GM12864 (cell line): Measurements from ENCODE around the gene CMTR1.
A peak's percentile ranks its signal among the peaks of the same experiment; 100 is the strongest.

Experiments used
- DNase-seq: peaks from one replicate; pipeline ENCODE4 v3.0.0-alpha.2; 2011; ENCODE audit warnings: low read depth
- H3K4me3 ChIP-seq: 2 replicates; pipeline ENCODE4 v1.5.1; 2011; ENCODE audit warnings: mild to moderate bottlenecking, low read depth, low read length, control low read depth
- TF ChIP-seq, protein P1 (sequence below): IDR thresholded peaks from 2 replicates; pipeline ENCODE4 v1.5.1; 2011; ENCODE audit warnings: low read depth, mild to moderate bottlenecking, moderate library complexity, low read length, control low read depth, inconsistent platforms; ENCODE audit errors: missing control alignments

Gene CMTR1

DNA sequence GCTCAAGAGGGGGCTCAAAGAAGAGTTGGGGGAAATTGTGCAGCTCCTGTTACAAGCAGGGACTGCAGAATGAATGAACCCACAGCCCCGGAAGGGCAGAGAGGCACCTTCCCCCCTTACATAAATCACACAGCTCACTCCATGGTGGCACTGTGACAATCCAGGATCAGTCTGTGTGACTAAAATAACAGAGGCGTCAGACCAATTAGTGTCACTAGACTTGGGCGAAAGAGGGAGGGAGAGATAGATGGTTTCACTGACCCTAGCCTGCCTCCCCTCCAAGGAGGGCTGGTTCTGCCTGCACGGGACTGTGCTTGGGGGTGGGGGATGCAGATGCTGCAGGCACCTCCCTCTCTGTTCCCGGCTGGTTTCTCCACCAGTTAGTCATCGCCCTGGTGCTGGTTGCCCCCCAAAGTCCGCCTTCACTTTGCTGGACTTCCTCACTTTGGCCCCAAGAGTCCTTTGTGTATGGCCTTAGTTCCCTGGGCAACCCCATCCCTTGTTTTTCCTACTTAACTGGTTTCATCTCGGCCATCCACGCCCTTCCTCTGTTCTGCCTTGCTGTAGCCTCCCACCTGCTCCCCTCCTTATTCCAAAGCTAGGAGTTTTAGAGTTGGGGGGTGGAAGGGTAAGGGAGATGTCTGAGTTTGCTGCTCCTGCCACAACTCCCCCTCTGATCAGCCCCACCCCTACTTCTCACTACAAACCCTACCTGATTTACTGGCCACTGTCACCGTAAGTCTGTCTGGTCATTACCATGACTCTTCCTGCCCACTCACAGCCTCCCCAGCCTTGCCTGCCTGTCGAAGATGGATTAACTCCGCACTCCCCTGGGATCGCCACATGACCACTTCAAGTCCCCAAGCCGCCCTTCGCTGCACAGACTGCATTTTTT is 48.9 kb downstream of the CMTR1 start:
- TF ChIP-seq, protein P1, sequence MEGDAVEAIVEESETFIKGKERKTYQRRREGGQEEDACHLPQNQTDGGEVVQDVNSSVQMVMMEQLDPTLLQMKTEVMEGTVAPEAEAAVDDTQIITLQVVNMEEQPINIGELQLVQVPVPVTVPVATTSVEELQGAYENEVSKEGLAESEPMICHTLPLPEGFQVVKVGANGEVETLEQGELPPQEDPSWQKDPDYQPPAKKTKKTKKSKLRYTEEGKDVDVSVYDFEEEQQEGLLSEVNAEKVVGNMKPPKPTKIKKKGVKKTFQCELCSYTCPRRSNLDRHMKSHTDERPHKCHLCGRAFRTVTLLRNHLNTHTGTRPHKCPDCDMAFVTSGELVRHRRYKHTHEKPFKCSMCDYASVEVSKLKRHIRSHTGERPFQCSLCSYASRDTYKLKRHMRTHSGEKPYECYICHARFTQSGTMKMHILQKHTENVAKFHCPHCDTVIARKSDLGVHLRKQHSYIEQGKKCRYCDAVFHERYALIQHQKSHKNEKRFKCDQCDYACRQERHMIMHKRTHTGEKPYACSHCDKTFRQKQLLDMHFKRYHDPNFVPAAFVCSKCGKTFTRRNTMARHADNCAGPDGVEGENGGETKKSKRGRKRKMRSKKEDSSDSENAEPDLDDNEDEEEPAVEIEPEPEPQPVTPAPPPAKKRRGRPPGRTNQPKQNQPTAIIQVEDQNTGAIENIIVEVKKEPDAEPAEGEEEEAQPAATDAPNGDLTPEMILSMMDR, result no peak
- H3K4me3 ChIP-seq, result no peak overlapping the region
- no peak for DNase-seq

DNA sequence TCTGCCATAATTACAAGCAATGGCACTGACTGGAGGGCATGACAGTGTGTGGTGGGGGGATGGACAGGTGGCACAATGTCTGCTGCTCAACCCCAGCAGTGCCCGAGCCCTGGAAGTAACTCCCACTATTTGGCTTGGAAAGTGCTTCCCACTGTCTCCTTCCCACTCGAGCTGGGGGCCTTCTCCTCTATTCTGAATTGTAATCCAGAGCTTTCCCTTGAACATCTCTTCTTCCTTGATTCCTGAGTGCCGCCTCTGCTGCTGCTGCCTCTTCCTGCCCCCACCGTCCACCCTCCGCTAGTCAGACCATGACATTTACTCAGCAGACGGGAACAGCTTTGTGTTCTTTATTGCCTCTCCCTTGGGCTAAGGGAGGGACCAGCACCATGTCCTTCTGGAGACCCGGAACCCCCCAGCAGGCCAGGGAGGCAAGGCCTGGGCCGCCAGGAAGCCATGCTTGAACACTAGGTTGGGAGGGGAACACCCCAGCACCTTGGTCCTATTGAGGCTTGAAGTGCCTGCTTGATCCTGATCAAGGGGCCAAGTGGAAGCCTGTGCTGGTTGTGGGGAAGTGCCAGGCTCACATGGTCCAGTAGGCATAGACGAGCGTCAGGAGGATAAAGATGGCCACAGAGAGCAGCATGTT is 49.7 kb downstream of the CMTR1 start:
- no peak for DNase-seq
- TF ChIP-seq, protein P1, result no peak

GRCh38 chr6:37483252-37483901 is 50.4 kb downstream of the CMTR1 start:
- DNase-seq, result no peak
- TF ChIP-seq, protein P1, result no peak

More for the DNA sequence above, 49.7 kb downstream of the CMTR1 start:
- no peak overlapping the region for H3K4me3 ChIP-seq

DNA sequence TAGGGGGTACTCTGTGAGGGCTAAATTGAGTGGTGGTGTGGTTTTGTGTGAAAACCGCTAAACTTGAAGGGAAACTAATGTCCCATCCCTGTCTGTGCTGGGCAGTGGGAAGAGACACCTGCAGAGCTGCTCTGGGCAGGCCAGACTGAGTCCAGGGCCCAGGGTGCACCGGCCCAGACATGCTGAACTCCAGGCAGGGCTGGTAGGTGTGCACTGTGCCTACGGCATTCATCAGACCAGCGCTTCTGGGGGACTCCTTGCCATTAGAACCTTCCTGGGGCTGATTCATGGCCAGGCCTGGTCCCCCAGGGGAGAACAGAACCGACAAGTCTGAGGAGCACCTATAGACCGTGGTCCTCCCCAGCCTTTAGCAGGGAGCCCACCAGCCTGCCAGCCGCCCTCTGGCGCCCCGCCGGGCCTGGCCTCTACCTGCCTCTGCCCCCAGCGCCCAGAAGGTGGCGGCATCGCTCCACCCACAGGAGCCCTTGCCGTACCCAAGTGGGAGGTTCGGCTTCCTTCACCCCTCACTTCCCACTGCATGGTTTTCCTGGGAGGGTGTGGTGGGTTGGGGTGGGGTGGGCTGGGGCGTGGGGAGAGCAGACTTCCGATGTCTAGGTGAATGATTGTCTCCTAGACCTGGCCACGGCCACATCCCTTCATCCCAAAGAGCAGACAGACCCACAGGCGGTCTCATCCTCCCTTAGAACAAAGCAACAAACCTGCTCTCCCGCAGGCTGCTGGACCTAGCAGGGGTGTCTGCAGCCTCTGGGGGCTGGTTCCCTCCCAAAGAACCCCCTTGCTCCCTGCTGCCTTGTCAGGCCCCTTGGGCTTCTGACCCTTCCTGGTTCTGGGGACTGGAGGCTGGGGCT is 51.1 kb downstream of the CMTR1 start:
- TF ChIP-seq, protein P1, result peak; percentile 91
- no peak for DNase-seq
- H3K4me3 ChIP-seq, result no peak overlapping the region

More at GRCh38 chr6:37483252-37483901, 50.4 kb downstream of the CMTR1 start:
- H3K4me3 ChIP-seq, result no peak overlapping the region

DNA sequence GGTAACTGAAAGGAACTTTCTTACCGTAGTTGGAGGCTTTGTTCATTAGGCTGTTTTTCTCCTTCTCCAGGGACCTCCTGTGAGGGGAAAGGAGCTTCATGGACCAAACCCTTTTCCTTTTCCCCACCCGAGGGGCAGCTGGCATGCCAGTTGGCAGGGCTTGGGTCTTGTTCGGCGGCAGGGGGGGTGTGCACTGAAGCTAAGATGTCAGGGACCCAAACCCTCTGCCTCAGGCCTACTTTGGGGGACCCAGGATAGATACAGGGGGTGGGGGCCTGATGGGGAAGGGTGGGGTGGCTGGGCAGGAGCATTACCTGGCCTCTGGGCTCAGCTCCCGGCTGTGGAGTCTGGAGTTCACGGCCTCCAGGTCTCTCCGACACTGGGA is 51.8 kb downstream of the CMTR1 start:
- H3K4me3 ChIP-seq, result no peak overlapping the region
- TF ChIP-seq, protein P1, result no peak
- DNase-seq, result no peak

DNA sequence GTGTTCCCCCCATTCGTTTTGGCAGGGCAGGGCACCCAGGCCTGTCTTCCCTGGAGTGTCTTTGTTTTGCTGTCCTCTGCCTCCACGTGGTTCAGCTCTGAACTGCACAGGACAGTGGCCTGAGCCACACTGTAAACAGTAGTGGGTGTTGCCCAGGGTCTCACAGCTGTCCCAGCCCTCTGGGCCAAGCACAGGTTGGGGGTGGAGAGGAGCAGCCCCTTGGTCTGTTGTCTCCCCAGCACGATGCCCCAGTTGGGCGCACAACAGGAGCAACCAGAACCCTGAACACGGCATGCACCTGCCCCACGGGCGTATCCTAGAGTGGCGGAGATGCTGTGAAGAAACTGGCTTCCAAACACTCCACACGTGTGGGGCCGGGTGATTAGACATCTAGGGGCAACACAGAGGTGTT is 52.3 kb downstream of the CMTR1 start:
- DNase-seq, result no peak
- TF ChIP-seq, protein P1, result peak; percentile 32
- no peak overlapping the region for H3K4me3 ChIP-seq
